Neural cell (in vitro differentiated cells): ENCODE results near the gene BABAM2.
"Not testable (repeated sequence)": the region's sequence is repeated elsewhere in the genome, so short reads cannot be mapped to it uniquely, and the experiment has no call there.

ENCODE experiments used
- CTCF ChIP-seq: fragments of 450-650 bp; IDR thresholded peaks from 2 replicates; pipeline ENCODE4 v1.5.1; 2014; ENCODE audit warnings: antibody characterized with exemption, mild to moderate bottlenecking, moderate library complexity; ENCODE audit not compliant: poor library complexity, severe bottlenecking
- EP300 ChIP-seq: fragments of 450-650 bp; conservative IDR thresholded peaks from 2 replicates; pipeline ENCODE4 v1.6.1; 2014; ENCODE audit warnings: antibody characterized with exemption, mild to moderate bottlenecking, moderate library complexity; ENCODE audit not compliant: poor library complexity, severe bottlenecking

GRCh38 chr2:27978761-27979160 is 88.2 kb downstream of the BABAM2 start:
- not testable (repeated sequence) for TF ChIP-seq CTCF, EP300
